Neutrophil (primary cell): Measurements from ENCODE around the gene MCTP1.

ENCODE experiments used
- H3K27ac ChIP-seq: fragments of 200-600 bp; sonication (generic); 2 replicates; pipeline ENCODE4 v1.5.1; 2016; ENCODE audit warnings: mild to moderate bottlenecking, moderate library complexity
- H3K27me3 ChIP-seq: fragments of 200-600 bp; sonication (generic); 2 replicates; pipeline ENCODE4 v1.6.0; 2016; ENCODE audit warnings: mild to moderate bottlenecking
- H3K36me3 ChIP-seq: fragments of 200-600 bp; sonication (generic); 2 replicates; pipeline ENCODE4 v1.5.1; 2017
- H3K4me1 ChIP-seq, 2 experiments: fragments of 200-600 bp in 1 of 2; sonication (generic) in 1 of 2; 1 replicate in 1 of 2; 2 replicates in 1 of 2; pipeline versions ENCODE4 v1.5.1 to v1.6.1; 2013 to 2016; ENCODE audit warnings: low read depth in 1 of 2, low read length in 1 of 2, mild to moderate bottlenecking in 1 of 2, moderate library complexity in 1 of 2; ENCODE audit not compliant: control insufficient read depth in 1 of 2, insufficient read depth in 1 of 2
- H3K4me3 ChIP-seq, 2 experiments: fragments of 200-600 bp in 1 of 2; sonication (generic) in 1 of 2; 1 replicate in 1 of 2; 2 replicates in 1 of 2; pipeline ENCODE4 v1.5.1; 2013 to 2016; ENCODE audit warnings: low read depth in 1 of 2, low read length in 1 of 2, mild to moderate bottlenecking in 1 of 2, moderate library complexity in 1 of 2
- H3K9me3 ChIP-seq: fragments of 200-600 bp; sonication (generic); 2 replicates; pipeline ENCODE4 v1.5.1; 2016
- TF ChIP-seq, protein P1 (sequence below): fragments of 200-600 bp; sonication (generic); IDR thresholded peaks from 2 replicates; pipeline ENCODE4 v1.5.1; 2016; ENCODE audit warnings: antibody characterized with exemption

The MCTP1 gene

GRCh38 chr5:95022967-95023695 is 261.8 kb downstream of the MCTP1 start:
- peaks cover 11 to 20% of the 10 kb centered on the region in 2 experiments for H3K4me1 ChIP-seq
- no peak overlapping the region for H3K4me3 ChIP-seq
- H3K27ac ChIP-seq, result no peak overlapping the region
- TF ChIP-seq, protein P1, sequence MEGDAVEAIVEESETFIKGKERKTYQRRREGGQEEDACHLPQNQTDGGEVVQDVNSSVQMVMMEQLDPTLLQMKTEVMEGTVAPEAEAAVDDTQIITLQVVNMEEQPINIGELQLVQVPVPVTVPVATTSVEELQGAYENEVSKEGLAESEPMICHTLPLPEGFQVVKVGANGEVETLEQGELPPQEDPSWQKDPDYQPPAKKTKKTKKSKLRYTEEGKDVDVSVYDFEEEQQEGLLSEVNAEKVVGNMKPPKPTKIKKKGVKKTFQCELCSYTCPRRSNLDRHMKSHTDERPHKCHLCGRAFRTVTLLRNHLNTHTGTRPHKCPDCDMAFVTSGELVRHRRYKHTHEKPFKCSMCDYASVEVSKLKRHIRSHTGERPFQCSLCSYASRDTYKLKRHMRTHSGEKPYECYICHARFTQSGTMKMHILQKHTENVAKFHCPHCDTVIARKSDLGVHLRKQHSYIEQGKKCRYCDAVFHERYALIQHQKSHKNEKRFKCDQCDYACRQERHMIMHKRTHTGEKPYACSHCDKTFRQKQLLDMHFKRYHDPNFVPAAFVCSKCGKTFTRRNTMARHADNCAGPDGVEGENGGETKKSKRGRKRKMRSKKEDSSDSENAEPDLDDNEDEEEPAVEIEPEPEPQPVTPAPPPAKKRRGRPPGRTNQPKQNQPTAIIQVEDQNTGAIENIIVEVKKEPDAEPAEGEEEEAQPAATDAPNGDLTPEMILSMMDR, result no peak
- H3K27me3 ChIP-seq, result no peaks in the 10 kb centered on the region
- H3K9me3 ChIP-seq, result no peaks in the 10 kb centered on the region
- no peaks in the 10 kb centered on the region for H3K36me3 ChIP-seq

GRCh38 chr5:95020345-95020744 is 264.5 kb downstream of the MCTP1 start:
- no peaks in the 10 kb centered on the region for H3K9me3 ChIP-seq
- H3K27ac ChIP-seq, result no peak overlapping the region
- TF ChIP-seq, protein P1, result no peak
- H3K4me1 ChIP-seq, result peaks cover 0 to 9% of the 10 kb centered on the region in 2 experiments
- H3K4me3 ChIP-seq, result no peak overlapping the region
- H3K36me3 ChIP-seq, result peaks cover 14% of the 10 kb centered on the region
- no peaks in the 10 kb centered on the region for H3K27me3 ChIP-seq

- no peak overlapping the region for H3K27ac ChIP-seq
- TF ChIP-seq, protein P1, result no peak
- H3K36me3 ChIP-seq, result peaks cover 14% of the 10 kb centered on the region
- H3K9me3 ChIP-seq, result no peaks in the 10 kb centered on the region
- no peak overlapping the region for H3K4me3 ChIP-seq
- no peaks in the 10 kb centered on the region for H3K27me3 ChIP-seq
- peaks cover 0 to 9% of the 10 kb centered on the region in 2 experiments for H3K4me1 ChIP-seq
These were observed 265.9 kb downstream of the MCTP1 start for GRCh38 chr5:95018946-95019345.

- Histone ChIP-seq H3K27me3 (no peaks in the 10 kb centered on the region), H3K27ac (no peak overlapping the region), H3K4me1 (peaks cover 0 to 8% of the 10 kb centered on the region in 2 experiments), H3K36me3 (peaks cover 14% of the 10 kb centered on the region), H3K9me3 (no peaks in the 10 kb centered on the region), H3K4me3 (no peak overlapping the region)
- TF ChIP-seq, protein P1, result no peak
These were observed 266.4 kb downstream of the MCTP1 start for GRCh38 chr5:95018511-95018910.

GRCh38 chr5:95009812-95010211 is 275.1 kb downstream of the MCTP1 start:
- Histone ChIP-seq H3K27me3 (no peaks in the 10 kb centered on the region), H3K36me3 (no peaks in the 10 kb centered on the region), H3K4me3 (no peak overlapping the region), H3K27ac (no peak overlapping the region), H3K4me1 (no peaks in the 10 kb centered on the region), H3K9me3 (no peaks in the 10 kb centered on the region)
- TF ChIP-seq, protein P1, result no peak
